DOHH2 (cell line): Measurements from ENCODE around the gene DIS3.

ENCODE experiments used
- H3F3A ChIP-seq: fragments of 200-600 bp; sonication (generic), shearing (Covaris generic); 2 replicates; pipeline ENCODE4 v1.6.0; 2016; ENCODE audit warnings: antibody characterized with exemption, mild to moderate bottlenecking; ENCODE audit not compliant: control insufficient read depth, insufficient read depth
- H3K27ac ChIP-seq: fragments of 200-600 bp; sonication (generic); 2 replicates; pipeline ENCODE4 v1.5.1; 2014; ENCODE audit warnings: low read depth, mild to moderate bottlenecking, low read length, moderate library complexity
- H3K27me3 ChIP-seq: fragments of 200-600 bp; sonication (generic); 2 replicates; pipeline ENCODE4 v1.6.1; 2014; ENCODE audit warnings: mild to moderate bottlenecking, low read length, mixed read lengths; ENCODE audit not compliant: control insufficient read depth
- H3K36me3 ChIP-seq: fragments of 200-600 bp; sonication (generic); 2 replicates; pipeline ENCODE4 v1.6.1; 2014; ENCODE audit warnings: mild to moderate bottlenecking, low read length, moderate library complexity, mixed read lengths; ENCODE audit not compliant: control insufficient read depth
- H3K4me1 ChIP-seq: fragments of 200-600 bp; sonication (generic); 2 replicates; pipeline ENCODE4 v1.6.1; 2014; ENCODE audit warnings: mild to moderate bottlenecking, low read length, mixed read lengths; ENCODE audit not compliant: control insufficient read depth
- H3K4me2 ChIP-seq: fragments of 200-600 bp; sonication (generic); 2 replicates; pipeline ENCODE4 v1.6.0; 2014; ENCODE audit warnings: mild to moderate bottlenecking, low read length, moderate library complexity
- H3K4me3 ChIP-seq: fragments of 200-600 bp; sonication (generic); 2 replicates; pipeline ENCODE4 v1.5.1; 2014; ENCODE audit warnings: mild to moderate bottlenecking, low read length, mixed read lengths
- H3K79me2 ChIP-seq: fragments of 200-600 bp; sonication (generic); 2 replicates; pipeline ENCODE4 v1.6.1; 2014; ENCODE audit warnings: mild to moderate bottlenecking, low read length, mixed read lengths; ENCODE audit not compliant: control insufficient read depth
- H3K9me2 ChIP-seq: fragments of 200-600 bp; sonication (generic); replicated peaks from 2 replicates; pipeline ENCODE4 v1.6.1; 2014; ENCODE audit warnings: mild to moderate bottlenecking, low read length, mixed read lengths; ENCODE audit not compliant: control insufficient read depth
- H3K9me3 ChIP-seq: fragments of 200-600 bp; sonication (generic); 2 replicates; pipeline ENCODE4 v1.6.1; 2014; ENCODE audit warnings: antibody characterized with exemption, low read length, mixed read lengths; ENCODE audit not compliant: control insufficient read depth, insufficient read depth
- H4K20me1 ChIP-seq: fragments of 200-600 bp; sonication (generic); 2 replicates; pipeline ENCODE4 v1.6.0; 2014; ENCODE audit warnings: low read depth, mild to moderate bottlenecking, antibody characterized with exemption, low read length, moderate library complexity; ENCODE audit not compliant: control insufficient read depth, insufficient read depth
- CTCF ChIP-seq: fragments of 200-600 bp; sonication (generic); IDR thresholded peaks from one replicate; pipeline ENCODE4 v1.5.1; 2014; ENCODE audit warnings: antibody characterized with exemption, mild to moderate bottlenecking, low read depth, low read length; ENCODE audit not compliant: poor library complexity, severe bottlenecking
- EZH2phosphoT487 ChIP-seq: fragments of 200-600 bp; sonication (generic); IDR thresholded peaks from 2 replicates; pipeline ENCODE4 v1.6.1; 2017; ENCODE audit warnings: borderline replicate concordance, mild to moderate bottlenecking, antibody characterized with exemption, low read length, moderate library complexity, mixed read lengths

The DIS3 gene

GRCh38 chr13:72716776-72717175, 64.9 kb downstream of the DIS3 start:
- H3K4me2 ChIP-seq = no peak overlapping the region
- no peaks in the 10 kb centered on the region for H3K27me3 ChIP-seq
- no peaks in the 10 kb centered on the region for H3K4me1 ChIP-seq
- TF ChIP-seq CTCF (no peak), EZH2phosphoT487 (no peak)
- H3K36me3 ChIP-seq = peaks cover 96% of the 10 kb centered on the region
- H3K79me2 ChIP-seq = peaks cover 96% of the 10 kb centered on the region
- peaks cover 2% of the 10 kb centered on the region; the same call in 1 of the 2 replicates for H3F3A ChIP-seq
- peaks cover 5% of the 10 kb centered on the region; the same call in 1 of the 2 replicates for H3K9me3 ChIP-seq
- H3K4me3 ChIP-seq = no peak overlapping the region
- no peaks in the 10 kb centered on the region for H3K9me2 ChIP-seq
- no peak overlapping the region for H3K27ac ChIP-seq
- H4K20me1 ChIP-seq = no peaks in the 10 kb centered on the region
